GM23248 (cell line): ENCODE results near the gene NDUFS6.

Experiments
- EZH2 ChIP-seq: fragments of 200-600 bp; sonication (generic); IDR thresholded peaks from 2 replicates; pipeline ENCODE4 v1.6.1; 2018; ENCODE audit warnings: antibody characterized with exemption, mild to moderate bottlenecking; ENCODE audit not compliant: insufficient read depth, poor library complexity, severe bottlenecking
- EZH2phosphoT487 ChIP-seq: fragments of 200-600 bp; sonication (generic); IDR thresholded peaks from 2 replicates; pipeline ENCODE4 v1.6.1; 2018; ENCODE audit warnings: antibody characterized with exemption, moderate library complexity, mild to moderate bottlenecking, low read depth; ENCODE audit not compliant: insufficient read depth

DNA sequence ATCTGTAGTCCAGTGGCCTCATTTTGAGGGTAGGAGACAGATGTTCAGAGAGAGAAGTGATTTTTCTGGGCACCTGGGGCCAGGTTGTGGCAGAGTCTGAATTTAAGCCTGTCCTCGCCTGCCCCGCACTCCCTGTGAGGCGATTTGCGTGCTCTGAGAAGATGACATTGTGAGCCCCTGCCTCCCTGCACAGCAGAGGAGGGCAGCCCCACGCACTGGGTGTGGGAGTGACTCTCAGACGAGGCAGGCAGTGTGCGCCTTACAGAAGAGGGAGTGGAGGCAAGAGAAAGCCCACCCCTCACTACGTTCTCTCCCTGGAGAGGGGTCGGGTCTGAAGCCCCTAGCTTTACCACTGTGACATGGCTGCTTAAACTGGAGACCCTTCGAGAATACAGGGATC is 45.8 kb downstream of the NDUFS6 start:
- TF ChIP-seq EZH2, result no peak
- no peak for TF ChIP-seq EZH2phosphoT487
